DMS 273 treated with DMSO at 0.1 percent for 48 hours (cell line): ENCODE measurements around the gene TMEM248.
"Not testable (repeated sequence)": the region's sequence is repeated elsewhere in the genome, so short reads cannot be mapped to it uniquely, and the experiment has no call there.

Source experiments
- DNase-seq: peaks from one replicate; lab custom pipeline; 2025; lab: John Stamatoyannopoulos, UW

Gene TMEM248

GRCh38 chr7:66920769-66921395, at the start of gene TMEM248:
TSS of gene TMEM248 (plus strand) at chr7:66921225. CDS start at chr7:66941866, 20,641 bp downstream.
- DNase-seq = peak; percentile 67

GRCh38 chr7:66873476-66873875, 47.5 kb upstream of the TMEM248 start:
- DNase-seq = no peak

- no peak for DNase-seq
These were observed 43.3 kb upstream of the TMEM248 start for GRCh38 chr7:66877577-66878300.

DNA sequence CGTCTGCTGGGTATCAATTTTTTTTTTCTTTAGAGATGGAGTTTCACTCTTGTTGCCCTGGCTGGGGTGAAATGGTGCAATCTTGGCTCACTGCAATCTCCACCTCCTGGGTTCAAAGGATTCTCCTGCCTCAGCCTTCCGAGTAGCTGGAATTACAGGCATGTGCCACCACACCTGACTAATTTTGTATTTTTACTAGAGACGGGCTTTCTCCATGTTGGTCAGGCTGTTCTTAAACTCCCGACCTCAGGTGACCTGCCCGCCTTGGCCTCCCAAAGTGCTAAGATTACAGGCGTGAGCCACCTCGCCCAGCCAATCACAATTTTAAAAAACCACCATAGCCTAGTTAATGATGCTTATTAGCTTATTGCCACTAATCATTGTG, 42.7 kb upstream of the TMEM248 start:
- not testable (repeated sequence) for DNase-seq

- no peak for DNase-seq
These were observed 41.0 kb upstream of the TMEM248 start for GRCh38 chr7:66880053-66880452.

- not testable (repeated sequence) for DNase-seq
These were observed 40.4 kb upstream of the TMEM248 start for GRCh38 chr7:66880577-66880976.

GRCh38 chr7:66883716-66884115, 37.3 kb upstream of the TMEM248 start:
- no peak for DNase-seq

DNA sequence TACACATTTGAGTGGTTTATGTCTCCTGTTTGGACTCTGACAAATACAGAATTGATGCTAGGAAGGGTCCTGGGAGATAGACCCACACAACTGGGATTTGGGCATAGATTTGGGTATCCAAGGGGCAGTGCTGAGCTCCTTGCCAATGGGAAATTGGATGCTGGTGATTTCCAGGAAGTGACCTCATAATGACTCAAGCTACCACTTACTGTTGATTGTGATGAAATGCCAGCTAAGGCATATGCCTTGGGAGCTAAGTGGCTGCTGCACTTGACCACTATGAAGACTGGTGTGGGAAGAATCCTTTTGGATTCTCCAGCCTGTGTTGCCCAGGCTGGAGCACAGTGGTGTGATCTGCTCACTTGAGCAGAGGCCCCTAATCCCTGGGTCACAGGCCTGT, 36.5 kb upstream of the TMEM248 start:
- not testable (repeated sequence) for DNase-seq

DNA sequence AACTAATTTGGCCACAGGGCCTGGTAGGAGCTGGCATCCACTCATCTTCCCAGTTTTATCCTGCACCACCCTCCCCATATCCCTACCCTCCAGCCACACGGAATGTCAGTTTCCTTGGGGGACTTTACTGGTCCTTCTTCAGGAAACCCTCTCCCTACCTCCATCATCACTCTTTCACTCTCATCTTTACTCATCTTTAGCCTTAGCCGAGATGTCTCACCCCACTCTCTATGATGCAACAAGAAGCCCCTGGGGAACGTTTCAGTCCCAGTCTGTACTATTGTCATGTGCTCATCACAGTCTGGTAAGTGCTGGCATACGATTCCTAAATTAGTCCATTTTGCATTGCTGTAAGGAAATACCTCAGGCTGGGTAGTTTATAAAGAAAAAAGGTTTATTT, 34.9 kb upstream of the TMEM248 start:
- DNase-seq = no peak

- not testable (repeated sequence) for DNase-seq
These were observed 32.8 kb upstream of the TMEM248 start for GRCh38 chr7:66888223-66888622.

- no peak for DNase-seq
These were observed 26.5 kb upstream of the TMEM248 start for GRCh38 chr7:66894463-66895080.

GRCh38 chr7:66896441-66896840, 24.6 kb upstream of the TMEM248 start:
- no peak for DNase-seq

DNA sequence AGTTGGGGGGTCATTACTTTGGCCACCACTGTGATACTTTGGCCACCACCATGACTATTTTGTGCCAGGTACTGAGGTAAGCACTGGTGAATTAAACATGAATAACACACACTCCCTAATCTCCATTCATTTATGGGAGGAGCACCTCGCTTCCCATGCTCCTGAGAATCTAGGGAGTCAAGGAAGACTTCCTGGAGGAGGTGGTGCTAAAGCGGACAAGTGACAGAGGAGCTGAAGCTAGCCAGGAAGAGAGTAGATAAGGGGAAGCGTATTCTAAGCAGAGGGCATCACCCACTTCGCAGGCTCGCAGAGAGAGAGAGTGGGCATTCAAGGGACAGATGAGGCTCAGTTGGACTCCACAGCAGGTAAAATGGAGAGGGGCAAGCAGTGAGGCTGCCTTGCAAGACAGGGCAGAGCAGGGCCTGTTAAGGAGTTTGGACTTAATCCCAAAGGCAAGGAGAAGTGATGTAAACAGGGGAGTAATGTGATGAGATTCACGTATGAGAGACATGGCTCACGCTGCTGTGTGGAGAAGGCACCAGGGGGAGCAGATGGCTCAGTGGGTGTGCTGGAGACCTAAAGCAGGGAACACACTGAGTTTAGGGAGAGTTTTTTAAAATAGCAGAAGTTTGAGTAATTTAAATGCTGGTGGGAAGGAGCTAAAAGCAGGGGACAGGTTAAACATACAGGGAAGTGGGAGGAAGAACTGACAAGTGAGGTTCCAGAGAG, 21.3 kb upstream of the TMEM248 start:
- DNase-seq = no peak

- no peak for DNase-seq
These were observed 18.8 kb upstream of the TMEM248 start for GRCh38 chr7:66901941-66902843.

- no peak for DNase-seq
These were observed 18.2 kb upstream of the TMEM248 start for GRCh38 chr7:66902844-66903180.

GRCh38 chr7:66903360-66904062, 17.5 kb upstream of the TMEM248 start:
- DNase-seq = no peak

DNA sequence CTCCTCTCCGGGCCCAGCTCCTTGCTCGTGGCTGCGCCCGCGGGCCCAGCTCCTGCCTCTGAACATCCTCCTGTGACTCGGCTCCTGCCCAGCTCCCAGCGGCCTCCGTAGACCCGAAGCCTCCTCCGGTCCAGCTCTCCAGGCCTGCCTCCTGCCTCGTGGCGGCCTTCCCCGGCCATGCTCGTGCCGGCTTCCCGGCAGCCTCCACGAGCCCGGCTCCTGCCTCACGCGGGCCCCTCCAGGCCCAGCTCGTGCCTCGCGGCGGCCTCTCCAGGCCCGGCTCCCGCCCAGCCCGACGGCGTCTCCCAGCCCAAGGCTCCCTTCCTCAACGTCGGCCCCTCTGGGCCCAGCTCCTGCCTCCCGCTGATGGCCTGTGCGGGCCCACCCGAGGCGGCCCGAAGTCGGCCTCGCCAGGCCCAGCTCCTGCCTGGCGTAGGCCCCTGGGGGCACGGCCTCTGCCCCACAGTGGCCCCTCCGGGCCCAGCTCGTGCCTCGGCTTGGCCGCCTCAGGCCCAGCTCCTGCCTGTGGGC, 16.9 kb upstream of the TMEM248 start:
- DNase-seq = no peak

GRCh38 chr7:66905278-66905677, 15.7 kb upstream of the TMEM248 start:
- no peak for DNase-seq

DNA sequence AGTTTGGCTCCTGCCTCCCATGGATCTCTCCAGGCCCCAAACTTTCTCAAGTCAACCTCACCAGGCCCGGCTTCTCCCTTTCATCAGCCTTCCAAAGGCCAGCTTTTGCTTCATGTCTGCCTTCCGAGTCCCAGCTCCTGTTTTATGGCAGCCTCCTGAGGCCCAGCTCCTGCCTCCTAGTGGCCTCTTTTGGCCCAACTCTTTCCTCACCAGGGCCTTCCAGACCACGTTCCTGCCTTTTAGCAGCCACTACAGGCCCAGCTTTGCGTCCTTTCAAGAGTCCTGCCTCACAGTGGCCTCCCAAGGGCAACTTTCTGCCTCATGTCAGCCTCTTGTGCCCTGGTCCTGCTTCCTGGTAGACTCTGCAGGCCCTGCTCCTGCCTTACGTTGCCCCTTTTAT, 15.3 kb upstream of the TMEM248 start:
- DNase-seq = no peak

GRCh38 chr7:66907731-66908130, 13.3 kb upstream of the TMEM248 start:
- no peak for DNase-seq

DNA sequence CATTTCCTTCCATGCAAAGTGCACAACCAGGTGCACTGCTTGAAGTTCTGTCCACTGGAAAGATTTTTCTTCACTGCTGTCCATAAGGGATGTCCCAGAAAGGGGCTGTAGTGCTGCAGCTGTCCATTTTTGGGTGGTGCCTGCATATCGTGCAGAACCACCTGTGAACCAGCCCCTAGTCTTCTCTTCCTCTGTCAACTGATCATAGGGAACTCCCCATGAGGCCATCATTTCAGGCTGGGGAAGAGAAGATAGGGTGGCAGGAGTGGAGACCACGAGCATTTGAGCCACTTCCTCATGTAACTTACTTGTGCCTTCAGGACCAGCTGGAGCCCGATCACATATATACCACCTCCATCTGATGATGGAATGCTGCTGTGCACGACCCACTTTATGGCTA, 12.4 kb upstream of the TMEM248 start:
- DNase-seq = not testable (repeated sequence)
